Activated CD4-positive, CD25-positive, alpha-beta regulatory T cell (primary cell): ENCODE data around the gene CHD2.
"Not testable (repeated sequence)": the region's sequence is repeated elsewhere in the genome, so short reads cannot be mapped to it uniquely, and the experiment has no call there.

Experiments
- DNase-seq, 4 experiments: peaks; one replicate each; lab custom pipeline; 2025; lab: John Stamatoyannopoulos, UW

CHD2 gene

DNA sequence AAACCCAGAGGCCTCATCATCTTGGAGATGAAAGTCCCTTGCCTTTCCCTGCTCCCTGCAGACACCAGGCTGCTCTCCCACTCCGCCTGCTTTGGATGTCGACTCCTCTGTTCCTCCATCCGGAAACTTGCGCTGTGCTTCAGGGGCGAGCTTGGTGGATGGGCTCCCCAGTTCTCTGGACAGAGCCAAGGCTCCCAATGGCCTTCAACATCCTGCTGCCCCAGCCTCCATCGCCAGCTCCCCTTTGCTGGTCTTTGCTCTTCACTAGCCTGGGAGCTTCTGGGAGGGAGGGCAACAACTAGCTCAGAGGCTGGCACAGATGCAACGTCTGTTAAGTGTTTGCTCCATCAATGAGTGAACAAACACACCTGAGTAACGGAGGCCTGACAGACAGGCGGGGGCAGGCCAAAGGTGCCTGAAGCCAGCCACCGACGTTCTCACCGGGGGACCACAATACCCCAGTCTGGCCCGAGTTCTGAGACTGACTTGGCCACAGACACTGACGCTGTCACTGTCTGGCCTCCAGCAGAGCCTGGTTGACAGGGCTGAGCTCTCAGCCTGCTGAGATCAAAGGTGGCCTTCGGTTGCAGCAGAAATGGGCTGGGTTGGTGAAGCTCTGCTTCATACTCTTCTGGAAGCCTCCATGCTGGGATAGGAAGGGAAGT, 149.9 kb downstream of the CHD2 start:
- DNase-seq = no peak

DNA sequence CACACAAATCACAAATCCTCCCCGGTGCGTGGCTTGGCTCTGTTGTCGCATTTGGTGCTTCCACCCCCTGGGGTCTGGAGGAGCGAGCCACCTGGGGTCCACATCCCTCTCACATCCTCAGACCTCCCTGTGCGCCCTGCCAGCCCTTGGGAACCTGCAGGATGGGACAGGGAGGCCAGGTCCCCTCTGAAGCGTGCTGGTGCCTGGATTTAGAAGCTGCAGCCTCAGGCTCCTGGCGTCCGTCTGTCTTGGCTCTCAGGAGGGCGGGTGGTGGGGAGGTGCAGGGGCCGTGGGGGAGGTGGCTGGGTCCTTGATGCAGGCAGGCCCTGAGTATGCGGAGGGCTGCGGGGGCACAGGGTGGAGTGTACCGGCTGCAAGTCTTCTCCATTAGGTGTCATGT, 150.5 kb downstream of the CHD2 start:
- no peak for DNase-seq

DNA sequence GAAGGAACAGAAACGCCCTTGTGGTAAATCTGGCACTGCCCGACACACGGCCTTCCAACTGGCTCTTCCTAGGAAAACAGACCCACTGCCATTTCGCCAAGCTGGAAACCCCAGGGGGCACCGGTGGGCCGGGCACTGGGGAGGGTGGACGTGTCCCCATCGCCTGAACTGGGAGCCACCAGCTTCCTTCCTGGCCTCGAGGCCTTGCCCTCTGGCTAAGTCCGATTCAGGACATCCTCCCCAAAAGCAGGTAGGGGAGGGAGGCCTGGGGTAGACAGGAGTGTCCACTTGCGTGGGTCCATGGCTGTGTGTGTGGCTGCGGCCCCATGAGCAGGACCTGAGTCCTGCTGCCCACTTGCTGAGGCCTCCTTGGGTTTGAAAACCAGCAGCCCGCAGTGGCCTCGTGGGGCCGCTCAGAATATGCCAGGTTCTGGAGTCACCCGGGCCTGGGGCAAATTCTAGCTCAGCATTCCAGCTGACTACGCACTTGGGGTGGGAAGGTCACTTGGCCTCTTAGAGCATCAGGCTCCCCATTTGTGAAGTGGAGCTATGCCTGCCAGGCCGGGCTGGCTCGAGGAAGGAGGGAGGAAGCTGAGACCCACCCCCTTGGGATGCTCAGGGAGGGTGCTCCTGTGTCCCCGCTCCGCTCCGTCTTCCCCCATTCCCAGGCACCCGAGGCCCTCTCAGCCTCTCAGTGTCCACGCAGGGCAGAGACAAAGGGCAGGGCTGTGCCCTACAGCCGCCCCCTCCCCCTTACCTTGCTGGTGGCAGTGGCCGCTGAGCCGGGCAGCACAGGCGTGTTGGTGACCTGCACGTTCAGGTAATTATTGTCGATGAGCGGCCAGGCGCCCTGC, 151.3 kb downstream of the CHD2 start:
- DNase-seq = no peak

DNA sequence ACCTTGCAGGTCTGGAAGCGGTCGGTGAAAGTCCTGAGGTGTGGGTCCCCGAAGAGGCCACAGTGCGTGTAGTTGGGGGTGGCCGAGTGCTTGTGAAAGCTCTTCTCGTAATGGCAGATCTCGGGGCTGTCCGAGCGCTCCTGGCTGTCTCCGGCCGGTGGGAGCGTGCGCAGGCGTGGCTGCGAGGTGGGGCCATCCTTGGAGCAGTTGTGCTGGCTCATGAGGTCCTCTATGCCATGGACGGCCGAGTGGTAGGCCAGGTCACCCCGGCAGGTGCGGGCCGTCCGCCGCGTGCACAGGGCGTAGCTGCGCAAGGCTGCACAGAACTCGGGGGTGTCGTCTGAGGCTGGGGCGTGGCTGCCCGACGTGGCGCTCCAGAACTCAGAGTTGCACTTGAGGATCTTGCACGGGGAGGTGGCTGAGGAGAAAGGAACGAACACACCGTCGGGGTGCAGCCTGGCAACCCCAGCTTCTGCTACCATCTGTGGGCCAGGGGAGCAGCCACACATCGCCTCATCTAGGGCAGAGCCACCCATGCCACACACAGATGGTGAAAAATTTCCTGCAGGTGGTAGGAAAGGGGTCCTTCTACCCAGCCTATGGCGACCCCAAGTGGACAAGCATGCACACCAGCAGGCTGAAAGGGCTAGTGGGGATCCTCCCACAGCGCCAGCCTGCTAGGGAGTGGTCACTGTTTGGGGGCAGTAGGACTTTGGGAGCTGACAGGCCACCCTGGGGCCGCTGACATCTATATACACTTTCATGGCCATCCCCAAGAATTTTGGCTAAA, 152.2 kb downstream of the CHD2 start:
- no peak for DNase-seq

DNA sequence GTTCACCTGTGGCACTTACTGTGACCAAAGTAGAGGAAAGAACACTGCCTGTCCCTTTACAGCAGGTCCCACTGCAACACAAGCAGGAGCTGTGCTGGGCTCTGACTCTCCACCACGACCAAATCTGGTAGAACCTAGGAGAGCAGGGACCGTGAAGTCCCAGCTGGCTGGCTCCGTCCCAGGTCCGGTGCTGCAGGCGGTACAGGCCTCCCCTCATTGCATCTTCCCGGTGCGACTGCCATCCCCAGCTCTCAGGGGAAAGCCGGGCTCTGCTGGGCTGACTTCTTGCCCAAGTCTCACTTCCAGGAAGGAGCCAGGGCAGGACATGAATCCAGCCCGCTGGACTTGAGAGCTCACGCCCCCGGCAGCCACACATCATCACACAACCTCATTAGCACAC, 155.1 kb downstream of the CHD2 start:
- DNase-seq = no peak

DNA sequence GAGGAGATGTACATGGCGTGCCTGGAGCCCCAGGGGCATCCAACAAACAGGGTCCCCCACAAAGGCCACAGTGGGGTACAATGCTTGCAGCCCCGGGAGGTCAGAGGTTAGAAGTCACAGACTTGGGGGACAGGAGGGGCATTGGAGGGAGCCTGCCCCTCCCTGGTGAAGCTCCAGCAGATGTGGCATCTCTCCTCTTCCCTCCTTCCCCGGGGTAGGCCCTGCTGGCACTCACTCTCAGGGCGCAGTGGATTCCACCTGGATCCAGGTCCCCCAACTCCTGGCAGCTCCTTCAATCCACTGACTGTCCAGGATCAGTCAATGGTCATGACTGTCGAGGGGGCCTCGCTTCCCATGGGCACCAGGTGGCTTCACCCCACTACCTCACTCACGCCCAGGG, 156.7 kb downstream of the CHD2 start:
- no peak for DNase-seq

DNA sequence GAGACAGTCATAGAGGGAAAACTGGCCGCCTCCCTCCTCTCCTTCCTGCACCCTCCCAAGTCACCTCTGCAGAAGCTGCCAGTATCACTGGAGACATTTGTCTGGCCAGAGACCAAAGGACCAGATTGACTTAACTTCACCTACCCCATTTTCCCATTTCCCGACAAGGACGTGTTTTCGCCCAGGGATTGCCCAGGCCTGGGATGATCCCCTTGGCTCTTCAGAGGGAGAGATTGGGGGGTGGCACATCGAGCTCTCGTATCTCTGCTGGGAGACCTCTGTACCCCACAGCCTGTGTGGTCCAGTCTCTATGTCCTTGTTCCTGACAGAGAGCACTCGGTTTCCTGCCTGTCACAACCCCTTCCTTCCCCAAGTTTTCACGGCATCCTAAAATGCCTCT, 157.5 kb downstream of the CHD2 start:
- no peak for DNase-seq

DNA sequence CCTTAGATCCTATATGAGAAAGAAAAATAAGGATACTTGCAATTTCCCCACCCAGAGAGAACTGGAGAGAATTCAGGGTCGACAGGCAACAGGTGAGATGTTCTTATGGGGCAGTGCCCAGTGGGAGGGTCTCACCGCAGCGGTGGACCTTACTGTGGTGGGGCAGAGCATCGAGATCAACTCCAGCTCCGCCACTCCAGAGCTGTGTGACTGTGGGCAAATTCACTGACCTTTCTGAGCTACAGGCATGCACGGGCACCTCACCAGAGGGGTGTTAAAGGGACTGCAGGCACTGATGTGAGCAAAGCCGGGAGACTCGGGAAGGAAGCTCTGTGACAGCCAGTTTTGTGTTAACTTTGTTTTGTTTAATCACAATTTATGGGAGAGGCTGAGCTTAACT, 158.0 kb downstream of the CHD2 start:
- no peak for DNase-seq

DNA sequence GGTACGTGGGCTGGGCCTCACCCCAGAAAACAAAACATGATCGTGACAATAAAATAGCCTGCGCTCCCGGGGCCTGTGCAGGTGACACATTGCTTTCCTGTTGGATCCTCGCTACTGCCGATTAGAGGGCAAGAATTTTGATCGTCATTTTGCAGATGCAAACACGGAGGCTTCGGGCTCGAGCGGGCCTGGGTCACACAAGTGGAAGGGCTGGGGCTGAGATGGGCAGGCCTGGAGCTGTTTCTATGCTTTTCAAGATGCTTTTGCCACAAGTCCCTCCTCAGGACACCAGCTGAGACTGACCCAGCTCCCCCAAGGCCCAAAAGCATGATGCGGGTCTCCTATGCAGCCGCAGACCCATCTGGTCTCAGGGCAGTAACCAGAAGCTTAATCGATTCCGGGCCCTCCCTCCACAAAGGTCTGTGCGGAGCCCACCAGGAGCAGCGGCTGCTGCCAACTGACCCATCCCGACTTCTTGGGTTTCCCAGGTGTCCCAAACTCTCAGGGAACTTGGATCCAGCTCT, 158.8 kb downstream of the CHD2 start:
- DNase-seq = no peak

DNA sequence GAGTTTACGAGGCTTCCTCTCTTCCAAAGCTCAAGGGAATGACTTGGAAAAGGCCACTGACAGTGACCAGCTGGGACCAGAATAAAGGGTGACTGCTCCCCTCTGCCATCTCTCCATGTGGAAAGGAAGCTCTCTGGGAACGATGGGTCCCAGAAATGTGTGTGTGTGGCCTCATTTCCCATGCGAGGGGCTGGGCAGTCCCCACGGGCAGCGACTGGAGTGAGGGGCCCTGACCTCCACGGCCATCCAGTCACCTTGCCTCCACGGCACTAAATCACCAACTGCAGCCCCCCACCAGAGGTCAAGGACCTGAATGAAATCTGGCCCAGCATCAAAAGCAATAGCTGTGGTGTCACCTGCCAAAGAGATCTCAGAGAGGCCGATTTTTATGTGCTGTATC, 159.3 kb downstream of the CHD2 start:
- no peak for DNase-seq

DNA sequence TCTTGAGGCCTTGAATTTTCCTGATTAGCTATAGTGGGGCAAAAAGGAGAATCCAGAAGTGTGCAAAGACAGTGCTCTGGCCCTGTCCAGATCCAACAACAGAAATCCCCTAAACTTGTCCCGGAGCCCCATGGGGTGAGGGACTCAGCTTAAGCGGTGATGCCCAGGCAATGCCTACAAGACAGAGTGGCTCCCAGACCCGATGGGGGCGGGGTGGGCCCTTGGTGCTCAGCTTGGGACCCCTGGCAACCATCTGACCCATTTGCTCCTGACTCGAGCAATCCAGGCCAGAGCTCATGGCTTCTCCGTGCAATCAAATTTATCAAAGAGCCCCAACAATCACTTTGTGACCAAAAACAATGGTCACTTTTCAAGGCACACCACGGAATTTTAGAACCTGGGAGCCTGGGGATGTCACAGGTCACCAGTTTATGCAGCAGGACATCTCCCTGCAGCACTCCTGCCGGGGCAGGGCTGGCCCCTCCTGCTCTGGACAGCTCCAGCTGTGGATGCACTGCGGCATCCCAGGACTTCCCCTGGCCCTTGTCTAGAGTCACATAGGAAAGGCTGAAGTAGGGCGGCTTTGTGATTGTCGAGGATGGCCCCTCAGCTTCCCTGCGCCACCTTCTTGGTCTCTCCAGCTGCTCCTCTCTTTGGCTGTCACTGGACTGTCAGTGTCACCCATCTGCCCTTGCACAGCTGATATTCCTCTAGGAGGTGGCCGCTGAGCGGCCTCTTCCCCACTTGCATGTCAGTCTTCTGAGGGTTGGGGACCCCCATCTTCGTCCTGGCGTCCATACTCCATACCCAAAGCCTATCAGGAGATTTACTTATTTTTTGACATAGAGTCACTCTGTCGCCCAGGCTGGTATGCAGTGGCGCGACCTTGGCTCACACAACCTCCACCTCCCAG, 160.5 kb downstream of the CHD2 start:
- no peak for DNase-seq

DNA sequence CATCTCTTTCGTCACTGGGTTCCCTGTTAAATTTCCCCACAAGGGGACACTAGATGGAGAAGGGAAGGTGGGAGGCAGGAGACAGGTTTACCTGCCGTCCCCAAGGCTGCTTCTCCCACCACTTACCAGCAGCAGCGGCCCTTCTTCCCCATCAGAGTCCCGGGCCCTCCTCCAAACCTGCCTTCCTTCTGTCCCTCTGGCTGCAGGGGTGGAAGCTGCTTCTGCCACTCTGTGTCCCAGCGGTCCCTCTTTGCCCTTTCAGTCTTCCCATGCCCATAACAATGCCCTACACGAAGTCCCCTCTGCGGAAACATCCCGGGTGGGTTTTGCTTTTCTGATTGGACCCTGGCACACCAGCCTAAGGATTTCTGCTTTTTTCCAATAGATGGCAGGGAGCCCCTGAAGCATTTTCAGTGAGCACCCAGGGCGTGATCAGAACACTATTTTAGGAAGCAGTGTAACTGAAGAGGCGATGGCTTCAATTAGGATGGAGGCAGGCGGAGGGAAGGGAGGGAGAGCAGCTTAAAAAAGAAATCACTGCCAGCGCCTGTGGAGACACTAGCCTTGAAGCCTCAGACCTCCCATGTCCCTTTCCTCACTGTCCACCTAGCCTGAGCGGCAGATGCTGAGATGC, 162.6 kb downstream of the CHD2 start:
- DNase-seq = not testable (repeated sequence)

DNA sequence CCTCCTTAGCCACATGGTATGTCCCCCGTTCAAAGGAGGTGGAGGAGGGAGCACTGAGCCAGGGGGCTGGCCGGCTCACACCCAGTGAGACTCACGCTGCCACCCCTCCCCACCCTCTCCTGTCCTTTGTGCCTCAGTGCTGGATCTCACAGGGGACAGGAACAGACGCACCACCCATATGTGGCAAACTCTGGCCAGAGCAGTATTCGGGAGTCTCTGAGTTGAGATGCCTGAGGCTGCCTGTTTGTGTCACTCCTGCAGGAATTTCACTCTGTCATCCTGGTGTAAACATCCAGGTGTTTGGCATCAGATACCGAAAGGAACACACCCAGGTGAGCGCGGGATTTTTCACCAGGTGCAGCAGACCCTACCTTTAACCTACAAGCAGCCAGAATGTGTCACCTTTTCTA, 163.1 kb downstream of the CHD2 start:
- DNase-seq = no peak

DNA sequence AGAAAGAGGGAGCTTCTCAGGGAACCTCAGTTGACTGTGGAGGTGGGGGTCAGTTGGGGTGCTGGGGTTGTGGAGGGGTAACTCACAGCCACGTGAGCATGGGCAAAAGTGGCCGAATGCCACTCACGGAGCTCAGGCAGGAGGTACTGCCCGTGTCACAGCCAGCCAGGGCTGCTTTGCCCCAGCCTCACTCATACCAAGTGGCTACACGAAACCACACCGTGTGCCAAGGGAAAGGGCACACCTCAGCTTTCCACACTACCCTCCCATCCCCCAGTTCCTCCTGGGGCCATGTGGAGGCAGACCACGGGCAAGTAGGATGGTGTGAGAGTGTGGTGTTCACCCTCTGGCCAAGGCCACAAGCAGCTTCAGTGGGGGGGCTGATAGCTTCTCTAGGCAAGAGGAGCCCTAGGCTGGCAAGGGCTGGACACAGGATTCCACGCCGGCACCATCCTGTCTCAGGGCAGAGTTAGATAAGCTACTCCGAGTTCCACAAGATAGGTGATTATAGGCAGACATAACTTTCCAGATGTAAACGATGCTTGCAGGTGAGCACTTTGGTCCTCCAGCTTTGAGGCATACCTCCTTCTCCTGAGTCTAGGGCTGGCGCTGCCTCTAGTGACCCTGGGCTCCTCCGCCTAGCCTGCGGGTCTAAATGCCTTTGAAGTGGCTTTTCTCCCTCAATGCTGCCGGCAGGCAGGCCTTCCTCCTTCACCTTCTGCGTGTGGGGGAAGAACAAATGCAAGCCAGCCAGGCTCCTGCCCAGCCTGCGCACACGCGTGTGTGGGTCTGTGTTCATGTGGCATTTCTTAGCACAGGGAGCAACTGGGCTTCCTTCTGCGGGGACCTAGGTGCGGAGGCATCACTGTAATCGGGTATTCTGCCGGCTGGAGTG, 163.9 kb downstream of the CHD2 start:
- DNase-seq = no peak

DNA sequence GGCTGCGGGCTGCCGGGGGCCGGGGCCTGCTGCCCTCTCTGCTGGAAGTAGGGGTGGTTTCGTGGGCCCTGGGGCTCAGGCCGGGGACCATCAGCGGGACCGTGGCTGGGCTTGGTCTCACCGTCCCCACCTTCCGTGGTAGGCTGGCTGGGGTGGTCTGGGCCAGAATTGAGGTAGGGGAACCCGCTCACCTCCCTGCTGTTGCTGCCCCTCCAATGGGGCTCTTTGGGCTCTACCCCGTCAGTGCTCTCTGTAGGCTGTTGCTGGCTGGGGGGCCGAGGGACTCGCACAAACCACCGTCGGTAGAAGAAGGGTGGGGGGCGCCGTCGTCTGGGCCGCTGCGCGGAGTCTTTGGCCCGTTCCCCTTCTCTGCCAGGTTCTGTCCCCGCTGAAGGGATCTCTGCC, 165.5 kb downstream of the CHD2 start:
- no peak for DNase-seq

DNA sequence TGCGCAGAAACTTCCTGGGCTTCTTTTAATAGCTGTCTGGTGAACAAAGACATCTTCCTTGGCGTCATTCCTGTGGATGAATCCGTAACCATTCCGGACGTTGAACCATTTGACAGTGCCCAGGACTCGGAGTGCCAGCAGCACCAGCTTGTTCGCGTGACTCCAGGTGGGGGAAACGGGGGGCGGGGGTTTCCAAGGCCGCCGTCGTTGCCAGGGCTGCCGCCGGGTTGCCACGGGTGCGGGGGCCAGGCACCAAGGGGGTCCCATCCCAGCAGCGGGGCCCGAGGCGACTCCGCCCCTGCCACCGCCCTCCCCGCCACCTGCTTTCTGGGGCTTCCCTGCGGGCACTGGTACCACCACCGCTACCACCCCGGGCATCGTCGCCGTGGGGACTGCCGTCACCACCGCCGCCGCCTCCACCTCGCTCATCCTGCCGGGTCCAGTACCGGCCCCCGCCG, 166.1 kb downstream of the CHD2 start:
- DNase-seq = no peak

DNA sequence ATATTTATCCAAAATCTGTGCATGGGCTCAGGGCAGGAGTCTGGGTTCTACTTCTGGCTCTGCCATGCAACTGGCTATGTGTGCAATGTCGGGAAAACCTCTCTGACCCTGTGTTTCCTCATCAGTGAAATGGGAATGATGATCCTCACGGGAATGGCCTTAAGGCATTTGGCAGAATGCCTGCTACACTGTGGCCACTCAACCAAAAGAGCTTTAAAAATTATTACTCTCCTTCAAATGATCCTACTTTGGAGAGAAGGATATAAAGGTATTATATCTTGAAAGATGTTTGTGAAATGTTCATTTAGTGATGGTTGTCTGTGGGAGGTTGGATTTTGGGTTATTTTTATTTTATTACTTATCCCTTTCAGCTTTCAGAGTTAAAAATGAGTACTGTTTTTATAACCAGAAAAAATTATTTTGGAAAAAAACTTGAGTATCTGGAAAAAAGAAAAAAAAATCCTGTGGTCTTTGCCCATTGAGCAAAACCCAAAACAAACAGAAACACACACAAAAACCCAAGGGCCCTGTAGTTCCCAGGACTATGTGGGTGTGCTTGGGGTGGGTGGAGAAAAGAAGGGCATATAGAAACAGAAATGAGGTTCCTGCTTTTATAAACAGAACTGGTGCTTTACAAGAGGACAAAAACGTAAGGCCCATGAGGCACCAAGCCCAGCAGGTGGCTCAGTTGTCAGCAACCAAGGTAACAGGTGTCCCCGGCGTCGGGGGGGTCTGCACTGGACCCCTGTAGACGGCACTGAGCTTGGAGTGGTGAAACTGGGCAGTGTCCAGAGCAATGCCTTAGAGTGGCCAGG, 166.9 kb downstream of the CHD2 start:
- DNase-seq = no peak

DNA sequence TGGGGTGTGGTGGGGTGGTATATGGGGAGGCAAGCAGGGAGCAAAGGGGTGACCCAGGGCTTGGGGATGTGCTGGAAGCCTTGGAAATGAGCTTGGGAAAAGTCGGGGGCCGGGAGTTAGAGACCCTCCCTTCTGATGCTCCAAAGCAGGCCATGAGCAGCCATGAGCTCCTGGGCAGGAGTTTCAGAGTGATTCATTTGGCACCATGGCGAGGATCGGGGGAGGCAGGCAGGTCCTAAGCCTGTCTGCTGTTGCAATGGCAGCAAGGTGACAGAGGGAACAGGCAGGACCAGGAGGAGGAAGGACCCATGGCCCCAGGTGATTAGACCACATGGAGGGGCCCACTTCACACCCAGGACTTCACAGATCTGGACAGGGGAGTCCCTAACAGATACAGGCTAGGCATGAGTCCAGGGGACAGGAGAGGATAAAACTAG, 167.5 kb downstream of the CHD2 start:
- DNase-seq = no peak
